NT2/D1 (cell line): ENCODE results near the gene DIAPH2.

Experiments used
- YY1 ChIP-seq: IDR thresholded peaks from 2 replicates; pipeline ENCODE4 v1.6.1; 2011; ENCODE audit not compliant: insufficient read length, insufficient read depth
- ZNF274 ChIP-seq: IDR thresholded peaks from 2 replicates; pipeline ENCODE4 v1.6.1; 2011; ENCODE audit warnings: mild to moderate bottlenecking, low read depth, low read length

- no peak for TF ChIP-seq ZNF274
- no peak for TF ChIP-seq YY1
Measured at GRCh38 chrX:97605271-97605670, 920.6 kb downstream of the DIAPH2 start.
